A673 (cell line): ENCODE data around the gene RSPRY1.

ENCODE experiments used
- EZH2 ChIP-seq: fragments of 200-600 bp; sonication (generic); IDR thresholded peaks from 2 replicates; pipeline ENCODE4 v1.6.1; 2017; ENCODE audit warnings: borderline replicate concordance, low read depth, mild to moderate bottlenecking, mixed read lengths, antibody characterized with exemption, low read length; ENCODE audit not compliant: poor library complexity, severe bottlenecking
- TF ChIP-seq, protein P1 (sequence below): fragments of 300-800, 200-600 bp; sonication (generic); conservative IDR thresholded peaks from 2 replicates; pipeline ENCODE4 v1.5.1; 2017; ENCODE audit warnings: low read depth, mild to moderate bottlenecking, antibody characterized with exemption, low read length, moderate library complexity, mixed read lengths

DNA sequence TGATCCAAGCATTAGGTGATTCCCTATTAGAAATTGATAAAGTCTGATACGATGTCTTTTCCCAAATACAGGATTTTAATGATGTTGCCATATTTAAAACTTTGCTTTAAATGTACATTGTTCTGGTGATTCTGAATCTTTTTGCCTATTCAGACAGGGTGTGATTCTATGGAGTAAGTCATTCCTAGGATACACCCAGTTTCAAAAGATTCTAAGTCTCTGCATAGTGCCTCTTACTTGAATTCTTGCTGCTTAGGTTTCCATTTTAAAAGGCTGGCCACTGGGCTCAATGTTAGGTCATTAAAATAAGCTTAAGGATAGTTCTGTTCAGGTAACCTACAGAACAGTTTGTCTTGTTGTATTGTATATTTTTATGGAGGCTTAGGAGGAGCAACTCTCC is 36.9 kb downstream of the RSPRY1 start:
- TF ChIP-seq, protein P1, sequence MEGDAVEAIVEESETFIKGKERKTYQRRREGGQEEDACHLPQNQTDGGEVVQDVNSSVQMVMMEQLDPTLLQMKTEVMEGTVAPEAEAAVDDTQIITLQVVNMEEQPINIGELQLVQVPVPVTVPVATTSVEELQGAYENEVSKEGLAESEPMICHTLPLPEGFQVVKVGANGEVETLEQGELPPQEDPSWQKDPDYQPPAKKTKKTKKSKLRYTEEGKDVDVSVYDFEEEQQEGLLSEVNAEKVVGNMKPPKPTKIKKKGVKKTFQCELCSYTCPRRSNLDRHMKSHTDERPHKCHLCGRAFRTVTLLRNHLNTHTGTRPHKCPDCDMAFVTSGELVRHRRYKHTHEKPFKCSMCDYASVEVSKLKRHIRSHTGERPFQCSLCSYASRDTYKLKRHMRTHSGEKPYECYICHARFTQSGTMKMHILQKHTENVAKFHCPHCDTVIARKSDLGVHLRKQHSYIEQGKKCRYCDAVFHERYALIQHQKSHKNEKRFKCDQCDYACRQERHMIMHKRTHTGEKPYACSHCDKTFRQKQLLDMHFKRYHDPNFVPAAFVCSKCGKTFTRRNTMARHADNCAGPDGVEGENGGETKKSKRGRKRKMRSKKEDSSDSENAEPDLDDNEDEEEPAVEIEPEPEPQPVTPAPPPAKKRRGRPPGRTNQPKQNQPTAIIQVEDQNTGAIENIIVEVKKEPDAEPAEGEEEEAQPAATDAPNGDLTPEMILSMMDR = no peak
- no peak for TF ChIP-seq EZH2
